DOHH2 (cell line): ENCODE data around the gene PIP5K1A.
"Not testable (repeated sequence)": the region's sequence is repeated elsewhere in the genome, so short reads cannot be mapped to it uniquely, and the experiment has no call there.

Experiments
- H3F3A ChIP-seq: fragments of 200-600 bp; sonication (generic), shearing (Covaris generic); 2 replicates; pipeline ENCODE4 v1.6.0; 2016; ENCODE audit warnings: antibody characterized with exemption, mild to moderate bottlenecking; ENCODE audit not compliant: control insufficient read depth, insufficient read depth
- H3K27ac ChIP-seq: fragments of 200-600 bp; sonication (generic); 2 replicates; pipeline ENCODE4 v1.5.1; 2014; ENCODE audit warnings: low read depth, mild to moderate bottlenecking, low read length, moderate library complexity
- H3K27me3 ChIP-seq: fragments of 200-600 bp; sonication (generic); 2 replicates; pipeline ENCODE4 v1.6.1; 2014; ENCODE audit warnings: mild to moderate bottlenecking, low read length, mixed read lengths; ENCODE audit not compliant: control insufficient read depth
- H3K36me3 ChIP-seq: fragments of 200-600 bp; sonication (generic); 2 replicates; pipeline ENCODE4 v1.6.1; 2014; ENCODE audit warnings: mild to moderate bottlenecking, low read length, moderate library complexity, mixed read lengths; ENCODE audit not compliant: control insufficient read depth
- H3K4me1 ChIP-seq: fragments of 200-600 bp; sonication (generic); 2 replicates; pipeline ENCODE4 v1.6.1; 2014; ENCODE audit warnings: mild to moderate bottlenecking, low read length, mixed read lengths; ENCODE audit not compliant: control insufficient read depth
- H3K4me2 ChIP-seq: fragments of 200-600 bp; sonication (generic); 2 replicates; pipeline ENCODE4 v1.6.0; 2014; ENCODE audit warnings: mild to moderate bottlenecking, low read length, moderate library complexity
- H3K4me3 ChIP-seq: fragments of 200-600 bp; sonication (generic); 2 replicates; pipeline ENCODE4 v1.5.1; 2014; ENCODE audit warnings: mild to moderate bottlenecking, low read length, mixed read lengths
- H3K79me2 ChIP-seq: fragments of 200-600 bp; sonication (generic); 2 replicates; pipeline ENCODE4 v1.6.1; 2014; ENCODE audit warnings: mild to moderate bottlenecking, low read length, mixed read lengths; ENCODE audit not compliant: control insufficient read depth
- H3K9me2 ChIP-seq: fragments of 200-600 bp; sonication (generic); replicated peaks from 2 replicates; pipeline ENCODE4 v1.6.1; 2014; ENCODE audit warnings: mild to moderate bottlenecking, low read length, mixed read lengths; ENCODE audit not compliant: control insufficient read depth
- H3K9me3 ChIP-seq: fragments of 200-600 bp; sonication (generic); 2 replicates; pipeline ENCODE4 v1.6.1; 2014; ENCODE audit warnings: antibody characterized with exemption, low read length, mixed read lengths; ENCODE audit not compliant: control insufficient read depth, insufficient read depth
- H4K20me1 ChIP-seq: fragments of 200-600 bp; sonication (generic); 2 replicates; pipeline ENCODE4 v1.6.0; 2014; ENCODE audit warnings: low read depth, mild to moderate bottlenecking, antibody characterized with exemption, low read length, moderate library complexity; ENCODE audit not compliant: control insufficient read depth, insufficient read depth
- EZH2phosphoT487 ChIP-seq: fragments of 200-600 bp; sonication (generic); IDR thresholded peaks from 2 replicates; pipeline ENCODE4 v1.6.1; 2017; ENCODE audit warnings: borderline replicate concordance, mild to moderate bottlenecking, antibody characterized with exemption, low read length, moderate library complexity, mixed read lengths
- TF ChIP-seq, protein P1 (sequence below): fragments of 200-600 bp; sonication (generic); IDR thresholded peaks from one replicate; pipeline ENCODE4 v1.5.1; 2014; ENCODE audit warnings: antibody characterized with exemption, mild to moderate bottlenecking, low read depth, low read length; ENCODE audit not compliant: poor library complexity, severe bottlenecking

The PIP5K1A gene

DNA sequence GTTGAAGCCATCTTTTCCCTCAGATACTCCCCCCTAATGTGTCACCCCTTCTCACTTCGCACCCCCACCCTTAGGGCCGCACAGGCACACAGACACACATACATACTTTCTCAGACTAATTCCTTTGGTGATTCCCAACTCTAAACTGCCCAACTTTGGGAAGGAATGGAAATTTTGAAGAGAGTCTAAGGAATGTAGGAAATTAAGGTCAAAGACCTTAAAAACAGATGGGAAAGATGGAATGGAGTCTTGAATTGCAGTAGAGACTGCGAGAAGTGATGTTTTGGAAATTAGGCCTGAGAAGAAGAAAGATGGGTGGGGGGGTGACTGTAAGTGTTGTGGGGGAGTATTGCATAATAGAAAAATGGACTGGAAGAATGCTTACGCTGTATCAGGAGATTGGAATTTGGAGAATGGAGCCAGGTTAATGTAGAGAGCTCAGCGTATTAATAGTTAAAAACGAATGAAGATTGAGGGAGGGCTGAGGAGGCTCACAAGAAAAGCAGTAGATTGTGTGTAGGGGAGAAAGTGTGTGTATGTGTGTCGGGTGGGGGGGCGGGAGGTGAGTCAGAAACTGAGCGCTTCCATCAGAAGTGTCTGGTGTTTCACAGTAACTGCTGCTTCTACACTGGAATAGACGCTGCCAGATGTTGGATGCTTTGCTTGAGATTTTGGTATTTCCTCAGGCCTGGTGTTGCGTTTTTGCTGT, 1.7 kb downstream of the PIP5K1A start:
- Histone ChIP-seq H3K4me3 (peak overlapping the region; percentile 99), H4K20me1 (peaks cover 5% of the 10 kb centered on the region; the same call in 1 of the 2 replicates), H3K4me2 (peak overlapping the region; percentile 87), H3K27me3 (no peaks in the 10 kb centered on the region), H3F3A (peaks cover 2% of the 10 kb centered on the region; the same call in 1 of the 2 replicates), H3K4me1 (peaks cover 26% of the 10 kb centered on the region), H3K36me3 (peaks cover 45% of the 10 kb centered on the region), H3K9me2 (no peaks in the 10 kb centered on the region), H3K27ac (no peak overlapping the region), H3K9me3 (no peaks in the 10 kb centered on the region), H3K79me2 (peaks cover 73% of the 10 kb centered on the region)
- TF ChIP-seq EZH2phosphoT487, result no peak
- TF ChIP-seq, protein P1, sequence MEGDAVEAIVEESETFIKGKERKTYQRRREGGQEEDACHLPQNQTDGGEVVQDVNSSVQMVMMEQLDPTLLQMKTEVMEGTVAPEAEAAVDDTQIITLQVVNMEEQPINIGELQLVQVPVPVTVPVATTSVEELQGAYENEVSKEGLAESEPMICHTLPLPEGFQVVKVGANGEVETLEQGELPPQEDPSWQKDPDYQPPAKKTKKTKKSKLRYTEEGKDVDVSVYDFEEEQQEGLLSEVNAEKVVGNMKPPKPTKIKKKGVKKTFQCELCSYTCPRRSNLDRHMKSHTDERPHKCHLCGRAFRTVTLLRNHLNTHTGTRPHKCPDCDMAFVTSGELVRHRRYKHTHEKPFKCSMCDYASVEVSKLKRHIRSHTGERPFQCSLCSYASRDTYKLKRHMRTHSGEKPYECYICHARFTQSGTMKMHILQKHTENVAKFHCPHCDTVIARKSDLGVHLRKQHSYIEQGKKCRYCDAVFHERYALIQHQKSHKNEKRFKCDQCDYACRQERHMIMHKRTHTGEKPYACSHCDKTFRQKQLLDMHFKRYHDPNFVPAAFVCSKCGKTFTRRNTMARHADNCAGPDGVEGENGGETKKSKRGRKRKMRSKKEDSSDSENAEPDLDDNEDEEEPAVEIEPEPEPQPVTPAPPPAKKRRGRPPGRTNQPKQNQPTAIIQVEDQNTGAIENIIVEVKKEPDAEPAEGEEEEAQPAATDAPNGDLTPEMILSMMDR, result no peak

DNA sequence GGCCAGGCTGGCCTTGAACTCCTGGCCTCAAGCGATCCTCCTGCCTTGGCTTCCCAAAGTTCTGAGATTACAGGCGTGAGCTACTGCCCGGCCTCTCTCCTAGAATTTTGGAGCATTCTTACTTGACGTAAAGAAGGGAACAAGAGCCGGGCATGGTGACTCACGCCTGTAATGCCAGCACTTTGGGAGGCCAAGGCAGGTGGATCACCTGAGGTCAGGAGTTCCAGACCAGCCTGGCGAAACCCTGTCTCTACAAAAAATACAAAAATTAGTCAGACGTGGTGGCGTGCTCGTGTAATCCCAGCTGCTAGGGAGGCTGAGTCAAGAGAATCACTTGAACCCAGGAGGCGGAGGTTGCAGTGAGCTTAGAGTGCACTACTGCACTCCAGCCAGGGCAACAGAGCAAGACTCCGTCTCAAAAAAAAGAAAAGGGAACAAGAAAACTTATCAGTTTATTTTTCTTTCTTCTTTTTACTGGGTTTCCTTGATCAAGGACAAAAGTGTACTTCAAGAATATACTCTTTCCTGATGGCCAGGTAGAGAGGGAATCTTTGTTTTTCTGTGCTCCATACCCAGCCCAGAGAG, 7.1 kb downstream of the PIP5K1A start:
- H3K27me3 ChIP-seq, H3K9me3 ChIP-seq, H4K20me1 ChIP-seq, H3K4me1 ChIP-seq, H3K4me3 ChIP-seq, H3F3A ChIP-seq, H3K9me2 ChIP-seq, H3K4me2 ChIP-seq, H3K27ac ChIP-seq: not testable (repeated sequence)
- H3K36me3 ChIP-seq, result peaks cover 75% of the 10 kb centered on the region
- H3K79me2 ChIP-seq, result peaks cover 98% of the 10 kb centered on the region

GRCh38 chr1:151210830-151211229, 12.5 kb downstream of the PIP5K1A start:
- H4K20me1 ChIP-seq, result 0 out of 2 replicates have a peak, but pooled peaks cover 3% of the 10 kb centered on the region
- H3K27me3 ChIP-seq, result no peaks in the 10 kb centered on the region
- H3K36me3 ChIP-seq, result peaks cover 69% of the 10 kb centered on the region
- peaks cover 97% of the 10 kb centered on the region for H3K79me2 ChIP-seq
- no peaks in the 10 kb centered on the region for H3K9me3 ChIP-seq
- H3K4me2 ChIP-seq, result no peak overlapping the region
- no peak overlapping the region for H3K27ac ChIP-seq
- no peaks in the 10 kb centered on the region for H3K9me2 ChIP-seq
- no peak overlapping the region for H3K4me3 ChIP-seq
- TF ChIP-seq EZH2phosphoT487, result no peak
- TF ChIP-seq, protein P1, result no peak
- no peaks in the 10 kb centered on the region for H3K4me1 ChIP-seq
- H3F3A ChIP-seq, result peaks cover 3% of the 10 kb centered on the region; the same call in 1 of the 2 replicates
